ENCODE data around the gene JUNB. TPM values are rescaled to one million over a fixed set of nuclear protein-coding genes. Genes with fewer than 3 reads are reported as not detected.

The JUNB gene
- total and polyA plus RNA-seq, 2 of the 13 experiments (the other 11 are each of a cell fraction or from before 2014, with no cell fraction given): 7.7 to 8.2 TPM

DNA sequence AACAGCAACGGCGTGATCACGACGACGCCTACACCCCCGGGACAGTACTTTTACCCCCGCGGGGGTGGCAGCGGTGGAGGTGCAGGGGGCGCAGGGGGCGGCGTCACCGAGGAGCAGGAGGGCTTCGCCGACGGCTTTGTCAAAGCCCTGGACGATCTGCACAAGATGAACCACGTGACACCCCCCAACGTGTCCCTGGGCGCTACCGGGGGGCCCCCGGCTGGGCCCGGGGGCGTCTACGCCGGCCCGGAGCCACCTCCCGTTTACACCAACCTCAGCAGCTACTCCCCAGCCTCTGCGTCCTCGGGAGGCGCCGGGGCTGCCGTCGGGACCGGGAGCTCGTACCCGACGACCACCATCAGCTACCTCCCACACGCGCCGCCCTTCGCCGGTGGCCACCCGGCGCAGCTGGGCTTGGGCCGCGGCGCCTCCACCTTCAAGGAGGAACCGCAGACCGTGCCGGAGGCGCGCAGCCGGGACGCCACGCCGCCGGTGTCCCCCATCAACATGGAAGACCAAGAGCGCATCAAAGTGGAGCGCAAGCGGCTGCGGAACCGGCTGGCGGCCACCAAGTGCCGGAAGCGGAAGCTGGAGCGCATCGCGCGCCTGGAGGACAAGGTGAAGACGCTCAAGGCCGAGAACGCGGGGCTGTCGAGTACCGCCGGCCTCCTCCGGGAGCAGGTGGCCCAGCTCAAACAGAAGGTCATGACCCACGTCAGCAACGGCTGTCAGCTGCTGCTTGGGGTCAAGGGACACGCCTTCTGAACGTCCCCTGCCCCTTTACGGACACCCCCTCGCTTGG, 966 bp downstream of the JUNB start (continued):
- TF ChIP-seq, protein P1, sequence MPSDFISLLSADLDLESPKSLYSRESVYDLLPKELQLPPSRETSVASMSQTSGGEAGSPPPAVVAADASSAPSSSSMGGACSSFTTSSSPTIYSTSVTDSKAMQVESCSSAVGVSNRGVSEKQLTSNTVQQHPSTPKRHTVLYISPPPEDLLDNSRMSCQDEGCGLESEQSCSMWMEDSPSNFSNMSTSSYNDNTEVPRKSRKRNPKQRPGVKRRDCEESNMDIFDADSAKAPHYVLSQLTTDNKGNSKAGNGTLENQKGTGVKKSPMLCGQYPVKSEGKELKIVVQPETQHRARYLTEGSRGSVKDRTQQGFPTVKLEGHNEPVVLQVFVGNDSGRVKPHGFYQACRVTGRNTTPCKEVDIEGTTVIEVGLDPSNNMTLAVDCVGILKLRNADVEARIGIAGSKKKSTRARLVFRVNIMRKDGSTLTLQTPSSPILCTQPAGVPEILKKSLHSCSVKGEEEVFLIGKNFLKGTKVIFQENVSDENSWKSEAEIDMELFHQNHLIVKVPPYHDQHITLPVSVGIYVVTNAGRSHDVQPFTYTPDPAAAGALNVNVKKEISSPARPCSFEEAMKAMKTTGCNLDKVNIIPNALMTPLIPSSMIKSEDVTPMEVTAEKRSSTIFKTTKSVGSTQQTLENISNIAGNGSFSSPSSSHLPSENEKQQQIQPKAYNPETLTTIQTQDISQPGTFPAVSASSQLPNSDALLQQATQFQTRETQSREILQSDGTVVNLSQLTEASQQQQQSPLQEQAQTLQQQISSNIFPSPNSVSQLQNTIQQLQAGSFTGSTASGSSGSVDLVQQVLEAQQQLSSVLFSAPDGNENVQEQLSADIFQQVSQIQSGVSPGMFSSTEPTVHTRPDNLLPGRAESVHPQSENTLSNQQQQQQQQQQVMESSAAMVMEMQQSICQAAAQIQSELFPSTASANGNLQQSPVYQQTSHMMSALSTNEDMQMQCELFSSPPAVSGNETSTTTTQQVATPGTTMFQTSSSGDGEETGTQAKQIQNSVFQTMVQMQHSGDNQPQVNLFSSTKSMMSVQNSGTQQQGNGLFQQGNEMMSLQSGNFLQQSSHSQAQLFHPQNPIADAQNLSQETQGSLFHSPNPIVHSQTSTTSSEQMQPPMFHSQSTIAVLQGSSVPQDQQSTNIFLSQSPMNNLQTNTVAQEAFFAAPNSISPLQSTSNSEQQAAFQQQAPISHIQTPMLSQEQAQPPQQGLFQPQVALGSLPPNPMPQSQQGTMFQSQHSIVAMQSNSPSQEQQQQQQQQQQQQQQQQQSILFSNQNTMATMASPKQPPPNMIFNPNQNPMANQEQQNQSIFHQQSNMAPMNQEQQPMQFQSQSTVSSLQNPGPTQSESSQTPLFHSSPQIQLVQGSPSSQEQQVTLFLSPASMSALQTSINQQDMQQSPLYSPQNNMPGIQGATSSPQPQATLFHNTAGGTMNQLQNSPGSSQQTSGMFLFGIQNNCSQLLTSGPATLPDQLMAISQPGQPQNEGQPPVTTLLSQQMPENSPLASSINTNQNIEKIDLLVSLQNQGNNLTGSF (CRISPR knock-in tag; IDR thresholded peaks at IDR 0.05): no peak
- TF ChIP-seq U2AF1 (optimal IDR thresholded peaks at IDR 0.05; ENCODE audit: low read depth, low read length): no peak
- TF ChIP-seq ZNF180 (CRISPR knock-in tag; IDR thresholded peaks at IDR 0.05; ENCODE audit: borderline replicate concordance, low read depth): no peak
- 0 out of 2 replicates have a peak, but pooled peaks have one; percentile 74 for TF ChIP-seq SNAPC2 (CRISPR knock-in tag; IDR thresholded peaks at IDR 0.05)
- no peak for TF ChIP-seq ZNF780A (CRISPR knock-in tag; IDR thresholded peaks at IDR 0.05)
- TF ChIP-seq NFKB2 (CRISPR knock-in tag; IDR thresholded peaks at IDR 0.05; ENCODE audit: borderline replicate concordance): peak; percentile 32; the same call in 1 of the 2 replicates
- TF ChIP-seq KLF9 (CRISPR knock-in tag; IDR thresholded peaks at IDR 0.05; ENCODE audit: low read depth): peak; percentile 76; the same call in 1 of the 2 replicates
- no peak for TF ChIP-seq SRSF9 (IDR thresholded peaks at IDR 0.05; ENCODE audit: borderline replicate concordance, insufficient read depth, low read depth, low read length, poor library complexity, severe bottlenecking)
- no peak for TF ChIP-seq SRF (IDR thresholded peaks at IDR 0.05; ENCODE audit: low read depth, low read length)
- TF ChIP-seq ZNF354B (CRISPR knock-in tag; IDR thresholded peaks at IDR 0.05): 0 out of 2 replicates have a peak, but pooled peaks have one; percentile 43
- TF ChIP-seq, protein P2, sequence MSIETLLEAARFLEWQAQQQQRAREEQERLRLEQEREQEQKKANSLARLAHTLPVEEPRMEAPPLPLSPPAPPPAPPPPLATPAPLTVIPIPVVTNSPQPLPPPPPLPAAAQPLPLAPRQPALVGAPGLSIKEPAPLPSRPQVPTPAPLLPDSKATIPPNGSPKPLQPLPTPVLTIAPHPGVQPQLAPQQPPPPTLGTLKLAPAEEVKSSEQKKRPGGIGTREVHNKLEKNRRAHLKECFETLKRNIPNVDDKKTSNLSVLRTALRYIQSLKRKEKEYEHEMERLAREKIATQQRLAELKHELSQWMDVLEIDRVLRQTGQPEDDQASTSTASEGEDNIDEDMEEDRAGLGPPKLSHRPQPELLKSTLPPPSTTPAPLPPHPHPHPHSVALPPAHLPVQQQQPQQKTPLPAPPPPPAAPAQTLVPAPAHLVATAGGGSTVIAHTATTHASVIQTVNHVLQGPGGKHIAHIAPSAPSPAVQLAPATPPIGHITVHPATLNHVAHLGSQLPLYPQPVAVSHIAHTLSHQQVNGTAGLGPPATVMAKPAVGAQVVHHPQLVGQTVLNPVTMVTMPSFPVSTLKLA (IDR thresholded peaks at IDR 0.05): no peak
- 0 out of 2 replicates have a peak, but pooled peaks have one; percentile 75 for TF ChIP-seq KDM2A (CRISPR knock-in tag; IDR thresholded peaks at IDR 0.05; ENCODE audit: borderline replicate concordance, low read depth)
- TF ChIP-seq ZBTB3 (CRISPR knock-in tag; IDR thresholded peaks at IDR 0.05; ENCODE audit: borderline replicate concordance, low read depth): no peak
- TF ChIP-seq RBM39 (IDR thresholded peaks at IDR 0.05; ENCODE audit: low read depth, low read length, poor library complexity, severe bottlenecking): peak; percentile 89
- TF ChIP-seq TEAD2 (CRISPR knock-in tag; IDR thresholded peaks at IDR 0.05): no peak
- TF ChIP-seq, protein P3, sequence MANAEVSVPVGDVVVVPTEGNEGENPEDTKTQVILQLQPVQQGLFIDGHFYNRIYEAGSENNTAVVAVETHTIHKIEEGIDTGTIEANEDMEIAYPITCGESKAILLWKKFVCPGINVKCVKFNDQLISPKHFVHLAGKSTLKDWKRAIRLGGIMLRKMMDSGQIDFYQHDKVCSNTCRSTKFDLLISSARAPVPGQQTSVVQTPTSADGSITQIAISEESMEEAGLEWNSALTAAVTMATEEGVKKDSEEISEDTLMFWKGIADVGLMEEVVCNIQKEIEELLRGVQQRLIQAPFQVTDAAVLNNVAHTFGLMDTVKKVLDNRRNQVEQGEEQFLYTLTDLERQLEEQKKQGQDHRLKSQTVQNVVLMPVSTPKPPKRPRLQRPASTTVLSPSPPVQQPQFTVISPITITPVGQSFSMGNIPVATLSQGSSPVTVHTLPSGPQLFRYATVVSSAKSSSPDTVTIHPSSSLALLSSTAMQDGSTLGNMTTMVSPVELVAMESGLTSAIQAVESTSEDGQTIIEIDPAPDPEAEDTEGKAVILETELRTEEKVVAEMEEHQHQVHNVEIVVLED (CRISPR knock-in tag; IDR thresholded peaks at IDR 0.05; ENCODE audit: borderline replicate concordance): peak; percentile 19; the same call in 1 of the 2 replicates
- peak; percentile 19; the same call in 1 of the 2 replicates for TF ChIP-seq RXRB (CRISPR knock-in tag; IDR thresholded peaks at IDR 0.05; ENCODE audit: borderline replicate concordance)
- TF ChIP-seq HIVEP1 (CRISPR knock-in tag; IDR thresholded peaks at IDR 0.05): peak; percentile 94
- peak; percentile 60; the same call in 1 of the 2 replicates for TF ChIP-seq ZNF367 (CRISPR knock-in tag; IDR thresholded peaks at IDR 0.05; ENCODE audit: borderline replicate concordance)

All from HepG2 (cell line).